ENCODE data around the gene CAT.

DNA sequence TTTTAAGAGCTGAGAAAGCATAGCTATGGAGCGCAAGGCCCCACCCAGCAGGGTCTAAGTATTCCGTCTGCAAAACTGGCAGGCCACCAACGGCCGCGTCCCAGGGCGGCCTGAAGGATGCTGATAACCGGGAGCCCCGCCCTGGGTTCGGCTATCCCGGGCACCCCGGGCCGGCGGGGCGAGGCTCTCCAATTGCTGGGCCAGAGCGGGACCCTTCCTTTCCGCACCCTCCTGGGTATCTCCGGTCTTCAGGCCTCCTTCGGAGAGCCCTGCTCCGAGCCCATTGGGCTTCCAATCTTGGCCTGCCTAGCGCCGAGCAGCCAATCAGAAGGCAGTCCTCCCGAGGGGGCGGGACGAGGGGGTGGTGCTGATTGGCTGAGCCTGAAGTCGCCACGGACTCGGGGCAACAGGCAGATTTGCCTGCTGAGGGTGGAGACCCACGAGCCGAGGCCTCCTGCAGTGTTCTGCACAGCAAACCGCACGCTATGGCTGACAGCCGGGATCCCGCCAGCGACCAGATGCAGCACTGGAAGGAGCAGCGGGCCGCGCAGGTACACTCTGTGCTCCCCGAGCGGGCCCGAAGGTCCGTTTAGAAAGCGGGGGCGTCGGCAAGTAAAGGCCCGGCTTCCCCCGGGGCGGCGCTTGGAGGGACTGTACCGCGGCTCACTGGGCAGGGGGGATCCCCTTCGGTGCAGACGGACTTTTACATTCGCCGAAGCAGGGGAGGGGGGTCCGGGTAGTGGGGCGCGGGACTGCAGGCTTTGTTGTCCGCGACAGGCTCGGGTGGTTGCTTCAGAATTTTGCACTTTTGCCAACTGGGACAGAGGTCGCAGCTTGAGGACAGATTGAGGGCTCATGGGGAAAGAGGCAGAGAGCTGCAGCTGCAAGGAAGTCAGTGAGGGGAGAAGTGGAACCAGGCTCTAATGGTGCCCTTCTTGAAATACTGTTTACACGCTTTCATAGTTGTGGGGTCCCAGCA lies at the start of gene CAT:
- TF ChIP-seq, protein P1, sequence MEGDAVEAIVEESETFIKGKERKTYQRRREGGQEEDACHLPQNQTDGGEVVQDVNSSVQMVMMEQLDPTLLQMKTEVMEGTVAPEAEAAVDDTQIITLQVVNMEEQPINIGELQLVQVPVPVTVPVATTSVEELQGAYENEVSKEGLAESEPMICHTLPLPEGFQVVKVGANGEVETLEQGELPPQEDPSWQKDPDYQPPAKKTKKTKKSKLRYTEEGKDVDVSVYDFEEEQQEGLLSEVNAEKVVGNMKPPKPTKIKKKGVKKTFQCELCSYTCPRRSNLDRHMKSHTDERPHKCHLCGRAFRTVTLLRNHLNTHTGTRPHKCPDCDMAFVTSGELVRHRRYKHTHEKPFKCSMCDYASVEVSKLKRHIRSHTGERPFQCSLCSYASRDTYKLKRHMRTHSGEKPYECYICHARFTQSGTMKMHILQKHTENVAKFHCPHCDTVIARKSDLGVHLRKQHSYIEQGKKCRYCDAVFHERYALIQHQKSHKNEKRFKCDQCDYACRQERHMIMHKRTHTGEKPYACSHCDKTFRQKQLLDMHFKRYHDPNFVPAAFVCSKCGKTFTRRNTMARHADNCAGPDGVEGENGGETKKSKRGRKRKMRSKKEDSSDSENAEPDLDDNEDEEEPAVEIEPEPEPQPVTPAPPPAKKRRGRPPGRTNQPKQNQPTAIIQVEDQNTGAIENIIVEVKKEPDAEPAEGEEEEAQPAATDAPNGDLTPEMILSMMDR (IDR thresholded peaks at IDR 0.05): no peak
- TF ChIP-seq EZH2phosphoT487 (IDR thresholded peaks at IDR 0.05): no peak
- no peak for TF ChIP-seq EZH2 (IDR thresholded peaks at IDR 0.05)

Data from neural progenitor cell (in vitro differentiated cells).